H9 (cell line): ENCODE data around the gene HECTD1. TPM values are rescaled to one million over a fixed set of nuclear protein-coding genes. Genes with fewer than 3 reads are reported as not detected.

Source experiments
- DNase-seq: peaks from one replicate; pipeline ENCODE4 v3.0.0-alpha.2; 2017
- H2AFZ ChIP-seq: one replicate; pipeline ENCODE4 v1.6.1; 2013; ENCODE audit warnings: mild to moderate bottlenecking, low read length, control low read depth, moderate library complexity
- H2AK5ac ChIP-seq: 2 replicates; pipeline ENCODE4 v1.6.1; 2013; ENCODE audit warnings: low read length, control low read depth, mixed read lengths; ENCODE audit not compliant: insufficient read length
- H2BK120ac ChIP-seq: one replicate; pipeline ENCODE4 v1.6.1; 2013; ENCODE audit warnings: low read depth, mild to moderate bottlenecking, low read length, control low read depth, inconsistent platforms; ENCODE audit not compliant: poor library complexity, severe bottlenecking
- H2BK12ac ChIP-seq: 2 replicates; pipeline ENCODE4 v1.6.1; 2013; ENCODE audit warnings: low read length, control low read depth, mixed read lengths, low read depth; ENCODE audit not compliant: insufficient read length
- H2BK15ac ChIP-seq: 2 replicates; pipeline ENCODE4 v1.6.1; 2013; ENCODE audit warnings: low read depth, low read length, control low read depth
- H2BK20ac ChIP-seq: one replicate; pipeline ENCODE4 v1.6.1; 2013; ENCODE audit warnings: low read depth, mild to moderate bottlenecking, low read length, control low read depth, inconsistent platforms; ENCODE audit not compliant: poor library complexity, severe bottlenecking
- H2BK5ac ChIP-seq: 2 replicates; pipeline ENCODE4 v1.6.1; 2013; ENCODE audit warnings: low read length, control low read depth, mixed read lengths; ENCODE audit not compliant: insufficient read length
- H3K14ac ChIP-seq: 2 replicates; pipeline ENCODE4 v1.6.1; 2013; ENCODE audit warnings: low read length, control low read depth; ENCODE audit not compliant: insufficient read depth
- H3K18ac ChIP-seq: 2 replicates; pipeline ENCODE4 v1.6.1; 2013; ENCODE audit warnings: low read depth, mild to moderate bottlenecking, mixed read lengths, low read length, control low read depth; ENCODE audit not compliant: insufficient read length
- H3K23ac ChIP-seq: 2 replicates; pipeline ENCODE4 v1.6.1; 2013; ENCODE audit warnings: low read length, control low read depth, mixed read lengths, low read depth; ENCODE audit not compliant: insufficient read length
- H3K23me2 ChIP-seq: 2 replicates; pipeline ENCODE4 v1.6.1; 2013; ENCODE audit warnings: low read depth, mild to moderate bottlenecking, mixed read lengths, low read length, control low read depth; ENCODE audit not compliant: insufficient read length, poor library complexity, severe bottlenecking
- H3K27ac ChIP-seq: 2 replicates; pipeline ENCODE4 v1.5.1; 2013; ENCODE audit warnings: low read length, control low read depth, mixed read lengths, low read depth; ENCODE audit not compliant: insufficient read length
- H3K27me3 ChIP-seq: 2 replicates; pipeline ENCODE4 v1.6.1; 2013; ENCODE audit warnings: low read length, control low read depth, inconsistent platforms; ENCODE audit not compliant: insufficient read depth
- H3K4ac ChIP-seq: 2 replicates; pipeline ENCODE4 v1.6.1; 2013; ENCODE audit warnings: low read depth, mild to moderate bottlenecking, control low read depth, inconsistent platforms, low read length, moderate library complexity
- H3K4me1 ChIP-seq: 2 replicates; pipeline ENCODE4 v1.6.1; 2013; ENCODE audit warnings: low read length, control low read depth, inconsistent platforms; ENCODE audit not compliant: insufficient read depth
- H3K4me2 ChIP-seq: 2 replicates; pipeline ENCODE4 v1.6.1; 2013; ENCODE audit warnings: low read length, control low read depth, mixed read lengths; ENCODE audit not compliant: insufficient read length, insufficient read depth
- H3K56ac ChIP-seq: 2 replicates; pipeline ENCODE4 v1.6.1; 2013; ENCODE audit warnings: low read depth, mild to moderate bottlenecking, mixed read lengths, low read length, control low read depth; ENCODE audit not compliant: insufficient read length
- H3K79me1 ChIP-seq: 2 replicates; pipeline ENCODE4 v1.6.1; 2013; ENCODE audit warnings: low read depth, mild to moderate bottlenecking, moderate library complexity, low read length, control low read depth, inconsistent platforms; ENCODE audit not compliant: insufficient read depth, poor library complexity, severe bottlenecking
- H3K79me2 ChIP-seq: 2 replicates; pipeline ENCODE4 v1.6.1; 2013; ENCODE audit warnings: low read length, control low read depth, inconsistent platforms; ENCODE audit not compliant: insufficient read depth
- H3K9ac ChIP-seq: 2 replicates; pipeline ENCODE4 v1.6.1; 2013; ENCODE audit warnings: low read length, control low read depth, mixed read lengths; ENCODE audit not compliant: insufficient read length; ENCODE audit errors: extremely low read depth
- H3K9me3 ChIP-seq: one replicate; pipeline ENCODE4 v1.6.1; 2013; ENCODE audit warnings: low read depth, low read length, inconsistent platforms; ENCODE audit not compliant: control insufficient read depth
- H3T11ph ChIP-seq: one replicate; pipeline ENCODE4 v1.6.1; 2013; ENCODE audit warnings: mild to moderate bottlenecking, low read length, control low read depth, inconsistent platforms
- H4K20me1 ChIP-seq: one replicate; pipeline ENCODE4 v1.6.1; 2013; ENCODE audit not compliant: control insufficient read depth, insufficient read length, insufficient read depth
- H4K5ac ChIP-seq: 2 replicates; pipeline ENCODE4 v1.6.1; 2013; ENCODE audit warnings: low read depth, mild to moderate bottlenecking, mixed read lengths, low read length, control low read depth; ENCODE audit not compliant: insufficient read length
- H4K8ac ChIP-seq: replicated peaks from 2 replicates; pipeline ENCODE4 v1.6.1; 2013; ENCODE audit warnings: low read length, control low read depth, mixed read lengths, low read depth; ENCODE audit not compliant: insufficient read length
- H4K91ac ChIP-seq: 2 replicates; pipeline ENCODE4 v1.6.1; 2013; ENCODE audit warnings: low read depth, mild to moderate bottlenecking, moderate library complexity, mixed read lengths, low read length, control low read depth; ENCODE audit not compliant: insufficient read length
- H3K27ac Mint-ChIP-seq, 3 experiments: 2 replicates in 2 of 3; 3 replicates in 1 of 3; pipeline ENCODE4 v1.8.0; 2020 to 2021; ENCODE audit warnings: mixed read lengths in 3 of 3, mild to moderate bottlenecking in 1 of 3, moderate library complexity in 1 of 3
- H3K27me3 Mint-ChIP-seq: 2 replicates; pipeline ENCODE4 v1.8.0; 2021; ENCODE audit warnings: low read depth, mild to moderate bottlenecking, moderate library complexity, mixed read lengths
- H3K36me3 Mint-ChIP-seq, 3 experiments: 2 replicates in 2 of 3; 3 replicates in 1 of 3; pipeline ENCODE4 v1.8.0; 2020 to 2021; ENCODE audit warnings: low read depth in 3 of 3, mixed read lengths in 3 of 3; ENCODE audit not compliant: insufficient read depth in 1 of 3
- H3K4me1 Mint-ChIP-seq, 2 experiments: 2 replicates each; pipeline ENCODE4 v1.8.0; 2020; ENCODE audit warnings: mixed read lengths in 2 of 2
- H3K4me3 Mint-ChIP-seq, 2 experiments: 2 replicates in 1 of 2; 3 replicates in 1 of 2; pipeline ENCODE4 v1.8.0; 2020 to 2021; ENCODE audit warnings: mild to moderate bottlenecking in 2 of 2, mixed read lengths in 2 of 2, moderate library complexity in 1 of 2
- H3K9me3 Mint-ChIP-seq, 2 experiments: 2 replicates in 1 of 2; 3 replicates in 1 of 2; pipeline ENCODE4 v1.8.0; 2020; ENCODE audit warnings: mild to moderate bottlenecking in 2 of 2, mixed read lengths in 2 of 2, moderate library complexity in 1 of 2
- CTCF ChIP-seq: fragments of 200-600 bp; sonication (generic); conservative IDR thresholded peaks from 3 replicates; pipeline ENCODE4 v1.8.0; 2021; ENCODE audit warnings: antibody characterized with exemption, mild to moderate bottlenecking
- WGBS: extraction: QIAGEN DNeasy Blood & Tissue Kit; methylation state at CpG from one replicate; pipeline ENCODE4 v1.1.7; 2013; ENCODE audit warnings: missing lambda C conversion rate, low lambda C conversion rate, mixed read lengths; ENCODE audit not compliant: insufficient read length; ENCODE audit errors: extremely low coverage; 5-methylcytosine and 5-hydroxymethylcytosine counted together
- total RNA-seq: library from RNA; stranded (reverse); gene quantifications from 2 replicates; pipeline ENCODE4 v1.2.1, GENCODE V29; 2021

The HECTD1 gene
- total RNA-seq, 1 experiment from 2014 or later, result 135 TPM

- Histone ChIP-seq H2AK5ac (no peak overlapping the region), H2BK5ac (no peak overlapping the region), H3K9me3 (no peaks in the 10 kb centered on the region), H3K9ac (no peak overlapping the region), H3K79me2 (no peaks in the 10 kb centered on the region), H2BK12ac (no peak overlapping the region), H3K4me2 (no peak overlapping the region), H3K18ac (no peak overlapping the region), H3K56ac (no peak overlapping the region), H3K79me1 (no peaks in the 10 kb centered on the region), H4K91ac (no peak overlapping the region), H4K8ac (no peak overlapping the region), H2BK20ac (no peak overlapping the region), H2AFZ (no peak overlapping the region), H2BK120ac (no peak overlapping the region), H3K23me2 (no peaks in the 10 kb centered on the region), H3K14ac (no peak overlapping the region), H3K27me3 (no peaks in the 10 kb centered on the region), H2BK15ac (no peak overlapping the region), H3T11ph (no peak overlapping the region), H3K4ac (no peak overlapping the region), H3K27ac (no peak overlapping the region), H4K5ac (no peak overlapping the region), H3K4me1 (no peaks in the 10 kb centered on the region), H3K23ac (no peak overlapping the region), H4K20me1 (no peaks in the 10 kb centered on the region)
- no peak for DNase-seq
- Mint-ChIP-seq H3K27ac (no peak overlapping the region), H3K4me1 (no peaks in the 10 kb centered on the region), H3K9me3 (no peaks in the 10 kb centered on the region), H3K4me3 (no peak overlapping the region), H3K27me3 (no peaks in the 10 kb centered on the region), H3K36me3 (peaks cover 17 to 82% (median 70%) of the 10 kb centered on the region in 3 experiments; a peak in 6 of 7 replicates)
- TF ChIP-seq CTCF, result no peak
- no CpG with 5 or more reads among the region's 5 CpGs for WGBS
These were observed 40.6 kb downstream of the HECTD1 start for GRCh38 chr14:31167032-31167431.
